22Rv1 (cell line): ENCODE data around the gene ANKS1B.

Experiments used
- CTCF ChIP-seq: fragments of 450-650 bp; IDR thresholded peaks from 2 replicates; pipeline ENCODE4 v1.5.1; 2017; ENCODE audit warnings: mild to moderate bottlenecking
- ZFX ChIP-seq: fragments of 450-650 bp; IDR thresholded peaks from 2 replicates; pipeline ENCODE4 v1.6.1; 2017; ENCODE audit warnings: antibody characterized with exemption, borderline replicate concordance

GRCh38 chr12:99392091-99392850 is 592.5 kb downstream of the ANKS1B start:
- no peak for TF ChIP-seq CTCF
- TF ChIP-seq ZFX = no peak
